ENCODE measurements around the gene POGLUT3. TPM values are rescaled to one million over a fixed set of nuclear protein-coding genes. Genes with fewer than 3 reads are reported as not detected.

POGLUT3 gene
- total and polyA plus RNA-seq, 2 of the 8 experiments (the other 6 are each of a cell fraction or from before 2014, with no cell fraction given): 4.7 to 17.4 TPM

GRCh38 chr11:108468478-108468864 lies 29.7 kb downstream of the POGLUT3 start (continued):
- TF ChIP-seq NANOG (IDR thresholded peaks at IDR 0.05; ENCODE audit: insufficient read depth, low read depth, low read length, poor library complexity, severe bottlenecking): no peak
